HEK293 (cell line): ENCODE measurements around the gene STK11.

Experiments
- CTCF ChIA-PET: fragments of 350-600 bp; formaldehyde crosslinking; extraction: SDS; loops from one replicate; lab custom pipeline; 2021; ENCODE audit warnings: antibody characterized with exemption; lab: Yijun Ruan, JAX
- POLR2A ChIA-PET: fragments of 300-600 bp; formaldehyde crosslinking; extraction: SDS; loops from one replicate; lab custom pipeline; 2020; ENCODE audit warnings: antibody characterized with exemption, inconsistent platforms; lab: Yijun Ruan, JAX
- H3K27ac ChIP-seq: fragments of 200-500 bp; sonication (Bioruptor generic); 2 replicates; pipeline ENCODE4 v1.5.1; 2014; ENCODE audit warnings: low read depth, low read length, control low read depth, inconsistent platforms; ENCODE audit errors: extremely low read depth
- H3K36me3 ChIP-seq, 2 experiments: fragments of 200-500 bp in 1 of 2; sonication (Bioruptor generic) in 1 of 2; 1 replicate in 1 of 2; 2 replicates in 1 of 2; pipeline ENCODE4 v1.5.1; 2014 to 2017; ENCODE audit warnings: inconsistent platforms in 2 of 2, low read length in 2 of 2; ENCODE audit not compliant: control insufficient read depth in 2 of 2, insufficient read depth in 1 of 2
- H3K4me1 ChIP-seq: fragments of 200-500 bp; sonication (Bioruptor generic); 2 replicates; pipeline ENCODE4 v1.5.1; 2014; ENCODE audit warnings: mild to moderate bottlenecking, low read length, inconsistent platforms; ENCODE audit not compliant: control insufficient read depth, insufficient read depth
- H3K4me3 ChIP-seq: 2 replicates; pipeline ENCODE4 v1.5.1; 2011; ENCODE audit warnings: low read depth, mild to moderate bottlenecking, control low read depth, low read length, moderate library complexity
- H3K9me3 ChIP-seq: fragments of 200-500 bp; sonication (Bioruptor generic); 2 replicates; pipeline ENCODE4 v1.5.1; 2014; ENCODE audit warnings: low read depth, low read length, inconsistent platforms; ENCODE audit not compliant: control insufficient read depth, insufficient read depth
- HOXA7 ChIP-seq: sonication (generic); formaldehyde crosslinking; IDR thresholded peaks from 2 replicates; pipeline ENCODE4 v1.8.1; 2022; ENCODE audit warnings: missing genetic modification reagents, borderline replicate concordance
- PRDM1 ChIP-seq: fragments of 450-650 bp; formaldehyde crosslinking; IDR thresholded peaks from 2 replicates; pipeline ENCODE4; 2016; ENCODE audit warnings: missing biosample characterization, missing genetic modification characterization
- PRDM10 ChIP-seq: fragments of 450-650 bp; formaldehyde crosslinking; IDR thresholded peaks from 2 replicates; pipeline ENCODE4 v1.5.1; 2016; ENCODE audit warnings: missing biosample characterization, missing genetic modification characterization
- YY2 ChIP-seq: fragments of 450-650 bp; formaldehyde crosslinking; IDR thresholded peaks from 2 replicates; pipeline ENCODE4 v1.5.1; 2016; ENCODE audit warnings: missing biosample characterization, missing genetic modification characterization
- ZBTB10 ChIP-seq: fragments of 450-650 bp; formaldehyde crosslinking; IDR thresholded peaks from 2 replicates; pipeline ENCODE4 v1.5.1; 2016; ENCODE audit warnings: missing biosample characterization, missing genetic modification characterization
- ZBTB26 ChIP-seq: fragments of 450-650 bp; formaldehyde crosslinking; optimal IDR thresholded peaks from 2 replicates; pipeline ENCODE3; 2016; ENCODE audit warnings: missing biosample characterization, mild to moderate bottlenecking, missing genetic modification characterization
- ZFP37 ChIP-seq: fragments of 450-650 bp; formaldehyde crosslinking; IDR thresholded peaks from 2 replicates; pipeline ENCODE4 v1.5.1; 2016; ENCODE audit warnings: missing biosample characterization, missing genetic modification characterization
- ZNF10 ChIP-seq: fragments of 450-650 bp; formaldehyde crosslinking; IDR thresholded peaks from 2 replicates; pipeline ENCODE4 v1.5.1; 2017; ENCODE audit warnings: missing biosample characterization, missing genetic modification characterization
- ZNF138 ChIP-seq: fragments of 450-650 bp; formaldehyde crosslinking; IDR thresholded peaks from 2 replicates; pipeline ENCODE4 v1.5.1; 2016; ENCODE audit warnings: missing biosample characterization, missing genetic modification characterization, borderline replicate concordance
- ZNF302 ChIP-seq: fragments of 450-650 bp; formaldehyde crosslinking; IDR thresholded peaks from 2 replicates; pipeline ENCODE4 v1.5.1; 2016; ENCODE audit warnings: missing biosample characterization, missing genetic modification characterization, low read depth
- ZNF335 ChIP-seq: fragments of 450-650 bp; formaldehyde crosslinking; conservative IDR thresholded peaks from 2 replicates; pipeline ENCODE4 v1.5.1; 2016; ENCODE audit warnings: missing biosample characterization, missing genetic modification characterization
- ZNF341 ChIP-seq: fragments of 450-650 bp; formaldehyde crosslinking; IDR thresholded peaks from 2 replicates; pipeline ENCODE4; 2016; ENCODE audit warnings: low read depth, missing biosample characterization, missing genetic modification characterization
- ZNF366 ChIP-seq: fragments of 450-650 bp; formaldehyde crosslinking; conservative IDR thresholded peaks from 2 replicates; pipeline ENCODE4 v1.5.1; 2016; ENCODE audit warnings: missing biosample characterization, missing genetic modification characterization
- ZNF600 ChIP-seq: fragments of 450-650 bp; formaldehyde crosslinking; IDR thresholded peaks from 2 replicates; pipeline ENCODE4 v1.5.1; 2016; ENCODE audit warnings: missing biosample characterization, missing genetic modification characterization
- ZNF610 ChIP-seq: fragments of 450-650 bp; formaldehyde crosslinking; IDR thresholded peaks from 2 replicates; pipeline ENCODE4 v1.5.1; 2016; ENCODE audit warnings: missing biosample characterization, missing genetic modification characterization, borderline replicate concordance
- ZNF76 ChIP-seq: fragments of 450-650 bp; formaldehyde crosslinking; IDR thresholded peaks from 2 replicates; pipeline ENCODE4; 2016; ENCODE audit warnings: low read depth, missing biosample characterization, missing genetic modification characterization, borderline replicate concordance
- TF ChIP-seq, protein P1 (sequence below): fragments of 450-650 bp; formaldehyde crosslinking; IDR thresholded peaks from 2 replicates; pipeline ENCODE4 v1.5.1; 2016; ENCODE audit warnings: missing biosample characterization, missing genetic modification characterization
- TF ChIP-seq, protein P2 (sequence below): fragments of 450-650 bp; formaldehyde crosslinking; IDR thresholded peaks from 2 replicates; pipeline ENCODE4 v1.5.1; 2016; ENCODE audit warnings: missing biosample characterization, missing genetic modification characterization

STK11 gene

DNA sequence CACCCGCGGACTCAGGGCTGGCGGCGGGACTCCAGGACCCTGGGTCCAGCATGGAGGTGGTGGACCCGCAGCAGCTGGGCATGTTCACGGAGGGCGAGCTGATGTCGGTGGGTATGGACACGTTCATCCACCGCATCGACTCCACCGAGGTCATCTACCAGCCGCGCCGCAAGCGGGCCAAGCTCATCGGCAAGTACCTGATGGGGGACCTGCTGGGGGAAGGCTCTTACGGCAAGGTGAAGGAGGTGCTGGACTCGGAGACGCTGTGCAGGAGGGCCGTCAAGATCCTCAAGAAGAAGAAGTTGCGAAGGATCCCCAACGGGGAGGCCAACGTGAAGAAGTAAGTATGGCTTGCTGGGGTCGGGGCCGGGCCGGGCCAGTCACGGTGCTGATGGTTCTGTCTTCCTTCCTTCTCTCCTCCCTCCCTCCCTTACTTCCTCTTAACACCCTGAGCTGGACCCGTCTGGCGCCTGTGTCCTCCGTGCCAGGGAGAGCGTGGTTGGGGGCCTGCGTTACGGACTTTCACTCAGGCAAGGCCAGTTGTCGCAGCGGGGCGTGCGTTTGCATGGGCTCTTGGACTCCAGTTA lies 1.4 kb downstream of the STK11 start:
- Histone ChIP-seq H3K27ac (peak overlapping the region; percentile 99), H3K4me1 (peaks cover 7% of the 10 kb centered on the region), H3K9me3 (no peaks in the 10 kb centered on the region), H3K36me3 (peaks cover 7 to 28% of the 10 kb centered on the region in 2 experiments; a peak in 2 of 3 replicates), H3K4me3 (peak overlapping the region; percentile 53)
- peak; percentile 42; the same call in 1 of the 2 replicates for TF ChIP-seq ZNF10 (tag by site-specific recombination)
- TF ChIP-seq ZBTB10 (tag by site-specific recombination): 0 out of 2 replicates have a peak, but pooled peaks have one; percentile 19
- peak; percentile 30; the same call in 1 of the 2 replicates for TF ChIP-seq ZFP37 (tag by site-specific recombination)
- peak; percentile 87 for TF ChIP-seq PRDM10 (tag by site-specific recombination)
- TF ChIP-seq, protein P1, sequence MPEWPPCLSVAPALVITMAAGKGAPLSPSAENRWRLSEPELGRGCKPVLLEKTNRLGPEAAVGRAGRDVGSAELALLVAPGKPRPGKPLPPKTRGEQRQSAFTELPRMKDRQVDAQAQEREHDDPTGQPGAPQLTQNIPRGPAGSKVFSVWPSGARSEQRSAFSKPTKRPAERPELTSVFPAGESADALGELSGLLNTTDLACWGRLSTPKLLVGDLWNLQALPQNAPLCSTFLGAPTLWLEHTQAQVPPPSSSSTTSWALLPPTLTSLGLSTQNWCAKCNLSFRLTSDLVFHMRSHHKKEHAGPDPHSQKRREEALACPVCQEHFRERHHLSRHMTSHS: peak; percentile 10; the same call in 1 of the 2 replicates
- TF ChIP-seq ZBTB26: peak; percentile 32
- 0 out of 2 replicates have a peak, but pooled peaks have one; percentile 8 for TF ChIP-seq YY2 (tag by site-specific recombination)
- peak; percentile 98 for TF ChIP-seq ZNF600 (tag by site-specific recombination)
- TF ChIP-seq, protein P2, sequence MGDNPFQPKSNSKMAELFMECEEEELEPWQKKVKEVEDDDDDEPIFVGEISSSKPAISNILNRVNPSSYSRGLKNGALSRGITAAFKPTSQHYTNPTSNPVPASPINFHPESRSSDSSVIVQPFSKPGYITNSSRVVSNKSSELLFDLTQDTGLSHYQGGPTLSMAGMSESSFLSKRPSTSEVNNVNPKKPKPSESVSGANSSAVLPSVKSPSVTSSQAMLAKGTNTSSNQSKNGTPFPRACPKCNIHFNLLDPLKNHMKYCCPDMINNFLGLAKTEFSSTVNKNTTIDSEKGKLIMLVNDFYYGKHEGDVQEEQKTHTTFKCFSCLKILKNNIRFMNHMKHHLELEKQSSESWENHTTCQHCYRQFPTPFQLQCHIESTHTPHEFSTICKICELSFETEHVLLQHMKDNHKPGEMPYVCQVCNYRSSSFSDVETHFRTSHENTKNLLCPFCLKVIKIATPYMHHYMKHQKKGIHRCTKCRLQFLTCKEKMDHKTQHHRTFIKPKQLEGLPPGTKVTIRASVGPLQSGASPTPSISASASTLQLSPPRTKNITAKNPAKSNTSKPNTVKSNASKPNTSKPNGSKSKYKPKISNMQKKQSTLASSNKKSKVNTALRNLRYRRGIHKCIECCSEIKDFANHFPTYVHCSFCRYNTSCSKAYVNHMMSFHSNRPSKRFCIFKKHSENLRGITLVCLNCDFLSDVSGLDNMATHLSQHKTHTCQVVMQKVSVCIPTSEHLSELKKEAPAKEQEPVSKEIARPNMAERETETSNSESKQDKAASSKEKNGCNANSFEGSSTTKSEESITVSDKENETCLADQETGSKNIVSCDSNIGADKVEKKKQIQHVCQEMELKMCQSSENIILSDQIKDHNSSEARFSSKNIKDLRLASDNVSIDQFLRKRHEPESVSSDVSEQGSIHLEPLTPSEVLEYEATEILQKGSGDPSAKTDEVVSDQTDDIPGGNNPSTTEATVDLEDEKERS (tag by site-specific recombination): no peak
- TF ChIP-seq ZNF335 (tag by site-specific recombination): peak; percentile 89
- TF ChIP-seq ZNF302 (tag by site-specific recombination): no peak
- TF ChIP-seq ZNF366 (tag by site-specific recombination): peak; percentile 44; the same call in 1 of the 2 replicates
- TF ChIP-seq HOXA7: no peak
- 0 out of 2 replicates have a peak, but pooled peaks have one; percentile 13 for TF ChIP-seq ZNF76
- TF ChIP-seq ZNF610 (tag by site-specific recombination): 0 out of 2 replicates have a peak, but pooled peaks have one; percentile 55
- peak; percentile 86 for TF ChIP-seq ZNF341 (tag by site-specific recombination)
- no peak for TF ChIP-seq ZNF138 (tag by site-specific recombination)
- peak; percentile 56; the same call in 1 of the 2 replicates for TF ChIP-seq PRDM1 (tag by site-specific recombination)
- POLR2A ChIA-PET: interaction anchor here (0.5 kb wide), 1 partner anchor 13 kb away, joined by 3 read pairs; no protein-coding TSS in a partner anchor
- CTCF ChIA-PET: no interaction called here
